K562 (cell line): ENCODE results near the gene TPO. TPM values are rescaled to one million over a fixed set of nuclear protein-coding genes. Genes with fewer than 3 reads are reported as not detected.

ENCODE experiments used
- ATAC-seq: fragments of 200-7000 bp; cut with Tn5 transposase; 3 replicates; pipeline ENCODE4 v1.9.1; 2020; ENCODE audit warnings: moderate library complexity
- BruUV-seq: library from RNA; stranded (reverse); fragments of 400-500 nt; replicated peaks from 2 replicates; lab custom pipeline; 2021; lab: Mats Ljungman, UMichigan
- CTCF ChIA-PET: fragments of 300-600 bp; formaldehyde crosslinking; extraction: SDS; loops from one replicate; lab custom pipeline; 2021; ENCODE audit warnings: low intra/inter-chr PET ratio; lab: Yijun Ruan, JAX
- POLR2A ChIA-PET: fragments of 300-600, 350-650 bp; sonication (Branson Sonifier 250); formaldehyde crosslinking; extraction: SDS; loops from one replicate; lab custom pipeline; 2021; ENCODE audit warnings: antibody characterized with exemption, inconsistent platforms; lab: Yijun Ruan, JAX
- DNase-seq, 4 experiments: peaks; one replicate each; pipeline versions ENCODE4 v3.0.0 to v3.0.0-alpha.2; 2011 to 2018; ENCODE audit warnings: low spot score in 3 of 4, mixed read lengths in 3 of 4; ENCODE audit errors: extremely low read depth in 1 of 4
- FAIRE-seq: peaks from 2 replicates; lab custom pipeline; 2011; peaks lifted over from hg19 to GRCh38; lab: Jason Lieb, UNC
- H2AFZ ChIP-seq: 2 replicates; pipeline ENCODE4 v1.6.0; 2011; ENCODE audit warnings: low read depth, low read length, control low read depth, inconsistent platforms
- H3K27ac ChIP-seq: fragments of 200-600 bp; 3 replicates; pipeline ENCODE4 v1.8.0; 2011; ENCODE audit warnings: low read depth, mild to moderate bottlenecking, control low read depth, inconsistent platforms, low read length, moderate library complexity, mixed read lengths; ENCODE audit errors: extremely low read depth
- H3K27me3 ChIP-seq, 2 experiments: fragments of 300-600 bp in 1 of 2; 2 replicates in 1 of 2; 3 replicates in 1 of 2; pipeline versions ENCODE4 v1.6.0 to v1.8.0; 2011; ENCODE audit warnings: inconsistent platforms in 2 of 2, low read length in 2 of 2, mild to moderate bottlenecking in 1 of 2, mixed read lengths in 1 of 2, moderate library complexity in 1 of 2; ENCODE audit not compliant: control insufficient read depth in 2 of 2, insufficient read depth in 2 of 2
- H3K36me3 ChIP-seq: fragments of 300-600 bp; 3 replicates; pipeline ENCODE4 v1.8.0; 2011; ENCODE audit warnings: mild to moderate bottlenecking, low read length, inconsistent platforms; ENCODE audit not compliant: control insufficient read depth, insufficient read depth
- H3K4me1 ChIP-seq, 2 experiments: fragments of 200-600 bp in 1 of 2; replicated peaks in 1 of 2; 2 replicates in 1 of 2; 3 replicates in 1 of 2; pipeline versions ENCODE4 v1.5.1 to v1.8.0; 2011; ENCODE audit warnings: inconsistent platforms in 2 of 2, low read length in 2 of 2, mild to moderate bottlenecking in 1 of 2, mixed read lengths in 1 of 2, moderate library complexity in 1 of 2; ENCODE audit not compliant: control insufficient read depth in 2 of 2, insufficient read depth in 2 of 2
- H3K4me2 ChIP-seq: 2 replicates; pipeline ENCODE4 v1.6.1; 2011; ENCODE audit warnings: low read length, control low read depth, inconsistent platforms, mixed read lengths; ENCODE audit not compliant: insufficient read depth
- H3K4me3 ChIP-seq: fragments of 200-600 bp; sonication (generic), shearing (Covaris generic); 2 replicates; pipeline ENCODE4 v1.5.1; 2016; ENCODE audit warnings: control low read depth, inconsistent platforms
- H3K79me2 ChIP-seq: fragments of 200-600 bp; 3 replicates; pipeline ENCODE4 v1.8.0; 2011; ENCODE audit warnings: low read length, inconsistent platforms; ENCODE audit not compliant: control insufficient read depth, insufficient read depth
- H3K9ac ChIP-seq, 2 experiments: 2 replicates each; pipeline versions ENCODE4 v1.6.0 to v1.6.1; 2011; ENCODE audit warnings: low read depth in 2 of 2, low read length in 2 of 2, control low read depth in 1 of 2, inconsistent platforms in 1 of 2, mild to moderate bottlenecking in 1 of 2, mixed read lengths in 1 of 2; ENCODE audit not compliant: insufficient read depth in 1 of 2
- H3K9me1 ChIP-seq: one replicate; pipeline ENCODE4 v1.6.0; 2011; ENCODE audit warnings: inconsistent platforms, mild to moderate bottlenecking, low read length, moderate library complexity; ENCODE audit not compliant: control insufficient read depth, insufficient read depth
- H3K9me3 ChIP-seq: replicated peaks from 2 replicates; pipeline ENCODE4 v1.5.1; 2011; ENCODE audit warnings: low read depth, low read length, inconsistent platforms; ENCODE audit not compliant: control insufficient read depth, insufficient read depth
- H4K20me1 ChIP-seq: replicated peaks from 2 replicates; pipeline ENCODE4 v1.6.1; 2011; ENCODE audit warnings: low read length, inconsistent platforms, mixed read lengths; ENCODE audit not compliant: control insufficient read depth, insufficient read depth
- BCLAF1 ChIP-seq, 2 experiments: fragments of 450-650 bp in 1 of 2; IDR thresholded peaks; 2 replicates each; pipeline ENCODE4 v1.6.1; 2011 to 2017; ENCODE audit warnings: low read depth in 2 of 2, antibody characterized with exemption in 1 of 2, borderline replicate concordance in 1 of 2, low read length in 1 of 2, mild to moderate bottlenecking in 1 of 2, mixed read lengths in 1 of 2; ENCODE audit not compliant: control insufficient read depth in 1 of 2
- CHD7 ChIP-seq: fragments of 200-600 bp; sonication (generic); IDR thresholded peaks from one replicate; pipeline ENCODE4 v1.6.1; 2012; ENCODE audit warnings: mild to moderate bottlenecking, low read depth, low read length, inconsistent platforms
- ELF2 ChIP-seq: fragments of 250-450 bp; sonication (Bioruptor Pico); IDR thresholded peaks from 2 replicates; pipeline ENCODE4 v1.5.0; 2021; ENCODE audit warnings: mild to moderate bottlenecking
- HDAC3 ChIP-seq: fragments of 450-650 bp; IDR thresholded peaks from 2 replicates; pipeline ENCODE4 v1.6.1; 2018; ENCODE audit warnings: borderline replicate concordance, mild to moderate bottlenecking, moderate library complexity; ENCODE audit not compliant: partially characterized antibody
- KAT2B ChIP-seq: IDR thresholded peaks from one replicate; pipeline ENCODE4 v1.6.1; 2012; ENCODE audit warnings: low read depth, mild to moderate bottlenecking, control low read depth, inconsistent platforms, low read length, moderate library complexity
- WGBS: fragments of 100-300 bp; shearing (Covaris generic); methylation state at CpG from one replicate; pipeline ENCODE4 v1.1.6; 2016; ENCODE audit warnings: low coverage, mixed read lengths; ENCODE audit not compliant: insufficient coverage; ENCODE audit errors: missing lambda C conversion rate; 5-methylcytosine and 5-hydroxymethylcytosine counted together
- in situ Hi-C: fragments of 300-500 bp; cut with MboI; formaldehyde crosslinking; loops from 4 replicates; pipeline ENCODE4 v1.15.0; 2018; ENCODE audit warnings: inconsistent platforms, mixed read lengths
- intact Hi-C: fragments of 100-400 bp; cut with micrococcal nuclease; formaldehyde crosslinking; loops from 2 replicates; pipeline ENCODE4 v1.14.2; 2022
- polyA plus RNA-seq, 8 experiments: library from polyadenylated mRNA; depleted of rRNA in 4 of 8; stranded (reverse) in 5 of 8; unstranded in 3 of 8; fragments of >200 nt; fragmentation: Nextera tagmentation in 2 of 8; fragmentation: Illumina TruSeq in 1 of 8; extraction: Ambion mirVana in 2 of 8; extraction: Trizol in 1 of 8; gene quantifications; 2 replicates each; pipeline versions ENCODE4 v1.2.1 to v1.2.3, GENCODE V29; 2011 to 2014; ENCODE audit warnings: inconsistent platforms in 1 of 8, missing spikeins in 1 of 8
- total RNA-seq, 7 experiments: library from RNA; depleted of rRNA in 6 of 7; stranded (reverse); fragments of >200 nt in 6 of 7; fragmentation: Illumina TruSeq in 2 of 7; extraction: Trizol in 2 of 7; gene quantifications; 2 replicates each; pipeline versions ENCODE4 v1.2.1 to v1.2.3, GENCODE V29; 2011 to 2021; ENCODE audit warnings: low replicate concordance in 1 of 7

The TPO gene
- total and polyA plus RNA-seq, 9 of the 15 experiments (the other 6 are each of a cell fraction or from before 2014, with no cell fraction given) = not detected

- no peak for DNase-seq
- in situ Hi-C loops = no loop called here
- no TSS peak for BruUV-seq
- H3K4me2 ChIP-seq = no peak overlapping the region
- H3K36me3 ChIP-seq = no peaks in the 10 kb centered on the region
- FAIRE-seq = no peak
- intact Hi-C loops = no loop called here
- POLR2A ChIA-PET = interaction anchor here (0.7 kb wide), 1 partner anchor 83 kb away, joined by 3 read pairs; no protein-coding TSS in a partner anchor
- peaks cover 3 to 53% of the 10 kb centered on the region in 2 experiments; a peak in 4 of 5 replicates for H3K27me3 ChIP-seq
- CTCF ChIA-PET = no interaction called here
- no peak overlapping the region for H2AFZ ChIP-seq
- H3K27ac ChIP-seq = no peak overlapping the region
- no peak for TF ChIP-seq BCLAF1 (IDR thresholded peaks at IDR 0.05; ENCODE audit: borderline replicate concordance in 1 of 2, control insufficient read depth in 1 of 2, low read depth in 2 of 2, low read length in 1 of 2)
- TF ChIP-seq HDAC3 = no peak
- TF ChIP-seq CHD7 = no peak
- TF ChIP-seq KAT2B = no peak
- no peak for TF ChIP-seq ELF2 (CRISPR knock-in tag)
- ATAC-seq = no peak
- 3% methylated on average over 7 of the region's 15 CpGs for WGBS
- H4K20me1 ChIP-seq = no peaks in the 10 kb centered on the region; the same call in 1 of the 2 replicates
- no peak overlapping the region for H3K9ac ChIP-seq
- H3K79me2 ChIP-seq = no peaks in the 10 kb centered on the region
- no peaks in the 10 kb centered on the region for H3K9me1 ChIP-seq
- no peaks in the 10 kb centered on the region for H3K9me3 ChIP-seq
- H3K4me1 ChIP-seq = no peaks in the 10 kb centered on the region; a peak in 1 of 5 replicates
- H3K4me3 ChIP-seq = no peak overlapping the region
These were observed 89.6 kb downstream of the TPO start for GRCh38 chr2:1502891-1503304.
